Heart left ventricle (tissue), 13 donors: Measurements from ENCODE around the gene HELZ2.

Experiments used
- POLR2A ChIP-seq, 2 donors: fragments of 450-650 bp; IDR thresholded peaks; one replicate each; pipeline ENCODE4 v1.6.1; 2017; ENCODE audit warnings: antibody characterized with exemption in 2 of 2, mild to moderate bottlenecking in 2 of 2, moderate library complexity in 2 of 2
- TF ChIP-seq, protein P1 (sequence below), 12 donors: fragments of 200-600 bp; sonication (generic) in 4 of 12; IDR thresholded peaks; one replicate each; pipeline versions ENCODE4 v1.5.0 to v1.8.0; 2018 to 2022; ENCODE audit warnings: antibody characterized with exemption in 12 of 12, mild to moderate bottlenecking in 5 of 12
- donor health status: ischemic (EF 13 %, LVEDD 7.1; RV severe dilation, severe dysfunction).
- donor health status: DM: no; HTN: yes; CAD: no.
- donor health status: DM: no; HTN: no; CAD: no.
- donor health status: ischemic (EF 25% LVEDD 6.9; RV normal size, moderate dysfunction).
- donor health status: ischemic (EF 25% LVEDD 5.7; RV mildly dilated, moderate dysfunction).
- donor health status: ischemic (EF 35%, LVEDD 5.7; RV mildly dilated, moderate dysfunction).
- donor health status: nonischemic (EF 11% LVEDD 7.7; RV severe dilation, severe dysfunction).
- donor health status: DM: yes; HTN: yes; CAD: no.
- donor health status: PGD.
- donor health status: ischemic (EF 29% LVEDD 5.4; RV normal size, mild dysfunction).
- donor health status: nonischemic (EF 23%, LVEDD 6.1; RV moderate dilation, normal function).

DNA sequence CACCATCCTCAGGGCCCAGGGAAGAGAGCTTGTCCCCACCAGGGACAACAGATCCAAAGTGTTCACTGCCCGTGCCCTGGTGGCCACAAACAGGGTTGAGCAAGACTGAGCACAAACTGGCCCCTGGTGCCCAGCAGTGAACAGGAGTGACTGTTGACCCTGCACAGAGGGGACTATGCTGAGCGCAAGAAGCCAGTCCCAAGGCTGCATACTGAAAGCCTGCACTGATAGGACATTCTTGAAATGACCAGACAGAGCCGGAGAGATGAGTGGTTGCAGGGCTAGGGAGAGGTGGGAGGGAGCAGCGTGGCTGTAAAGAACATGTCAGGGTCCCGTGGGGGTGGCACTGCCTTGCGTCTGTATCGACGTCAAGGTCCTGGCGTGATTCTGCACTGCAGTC lies 23.0 kb downstream of the HELZ2 start:
- TF ChIP-seq POLR2A (IDR thresholded peaks at IDR 0.05): no peak
- TF ChIP-seq, protein P1, sequence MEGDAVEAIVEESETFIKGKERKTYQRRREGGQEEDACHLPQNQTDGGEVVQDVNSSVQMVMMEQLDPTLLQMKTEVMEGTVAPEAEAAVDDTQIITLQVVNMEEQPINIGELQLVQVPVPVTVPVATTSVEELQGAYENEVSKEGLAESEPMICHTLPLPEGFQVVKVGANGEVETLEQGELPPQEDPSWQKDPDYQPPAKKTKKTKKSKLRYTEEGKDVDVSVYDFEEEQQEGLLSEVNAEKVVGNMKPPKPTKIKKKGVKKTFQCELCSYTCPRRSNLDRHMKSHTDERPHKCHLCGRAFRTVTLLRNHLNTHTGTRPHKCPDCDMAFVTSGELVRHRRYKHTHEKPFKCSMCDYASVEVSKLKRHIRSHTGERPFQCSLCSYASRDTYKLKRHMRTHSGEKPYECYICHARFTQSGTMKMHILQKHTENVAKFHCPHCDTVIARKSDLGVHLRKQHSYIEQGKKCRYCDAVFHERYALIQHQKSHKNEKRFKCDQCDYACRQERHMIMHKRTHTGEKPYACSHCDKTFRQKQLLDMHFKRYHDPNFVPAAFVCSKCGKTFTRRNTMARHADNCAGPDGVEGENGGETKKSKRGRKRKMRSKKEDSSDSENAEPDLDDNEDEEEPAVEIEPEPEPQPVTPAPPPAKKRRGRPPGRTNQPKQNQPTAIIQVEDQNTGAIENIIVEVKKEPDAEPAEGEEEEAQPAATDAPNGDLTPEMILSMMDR (IDR thresholded peaks at IDR 0.05): no peak
